GM12874 (cell line): ENCODE results near the gene CARMIL1.

ENCODE experiments used
- CTCF ChIP-seq: IDR thresholded peaks from 2 replicates; pipeline ENCODE4 v1.5.1; 2011; ENCODE audit warnings: low read depth, mild to moderate bottlenecking, control low read depth, low read length, moderate library complexity; ENCODE audit not compliant: insufficient read depth

CARMIL1 gene

GRCh38 chr6:25434921-25435320, 155.7 kb downstream of the CARMIL1 start:
- no peak for TF ChIP-seq CTCF

DNA sequence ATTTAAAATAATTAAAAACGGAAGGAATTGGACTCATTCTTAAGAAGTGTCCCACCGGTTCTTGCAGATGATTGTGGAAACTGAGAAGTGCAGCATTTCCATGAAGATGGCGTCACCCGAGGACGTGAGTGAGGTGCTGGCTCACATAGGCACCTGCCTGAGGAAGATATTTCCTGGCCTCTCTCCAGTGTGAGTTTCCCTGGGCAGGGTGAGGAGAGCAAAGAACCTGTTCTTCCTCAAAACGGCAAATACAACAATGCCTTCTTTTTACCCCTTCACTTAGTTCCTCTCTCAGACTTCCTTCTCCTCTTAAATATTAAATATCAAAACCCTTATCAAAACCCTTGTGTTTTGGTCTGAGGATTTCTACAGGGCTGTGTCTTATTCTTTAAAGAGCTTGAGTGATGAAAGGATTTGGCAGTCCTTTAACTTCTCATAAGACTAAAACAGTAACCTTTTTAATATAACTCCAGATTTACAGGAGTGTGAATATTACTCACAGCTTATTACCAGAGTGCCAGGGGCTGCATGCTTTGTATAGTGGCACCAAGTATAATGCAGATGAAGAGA, 156.3 kb downstream of the CARMIL1 start:
- TF ChIP-seq CTCF = no peak

GRCh38 chr6:25436760-25437159, 157.6 kb downstream of the CARMIL1 start:
- TF ChIP-seq CTCF = no peak

DNA sequence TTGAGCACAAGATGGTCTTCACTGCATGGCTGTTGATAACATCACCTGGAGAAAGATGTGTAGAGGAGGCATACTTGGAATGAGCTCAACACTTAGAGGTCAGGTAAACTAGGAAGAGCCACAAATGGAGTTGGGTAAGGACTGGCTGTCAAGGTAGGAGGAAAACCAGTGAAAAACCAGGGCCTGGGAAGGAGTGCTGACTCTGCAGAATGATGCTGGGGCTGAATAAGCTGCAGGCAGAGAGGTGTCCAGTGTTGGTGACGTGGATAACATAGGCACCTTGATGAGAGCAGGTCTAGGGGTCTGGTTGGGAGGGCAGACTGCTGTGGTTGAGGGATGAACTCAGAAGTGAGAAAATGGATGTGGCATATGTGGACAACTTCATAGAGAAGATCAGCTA, 160.2 kb downstream of the CARMIL1 start:
- TF ChIP-seq CTCF = no peak

- no peak for TF ChIP-seq CTCF
Observed at GRCh38 chr6:25441663-25442270, 162.6 kb downstream of the CARMIL1 start.

DNA sequence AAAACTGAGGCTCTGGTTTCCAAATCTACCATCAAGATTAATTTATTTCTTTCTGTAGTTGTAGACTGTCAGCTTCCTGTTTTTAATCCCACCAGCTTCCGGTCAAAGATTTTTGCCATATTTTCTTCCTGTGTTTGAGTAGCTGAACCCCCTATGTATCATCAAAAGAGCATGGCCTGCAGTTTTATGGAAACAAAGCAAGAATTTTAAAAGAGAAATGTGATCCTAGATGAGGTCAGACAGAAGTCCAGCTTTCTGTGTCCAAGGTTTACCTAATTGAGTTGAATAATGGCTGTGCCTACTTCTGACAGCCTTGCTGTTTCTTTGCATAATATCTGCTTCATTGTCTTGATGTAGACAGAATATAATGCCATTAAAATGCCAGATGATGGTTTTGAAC, 163.7 kb downstream of the CARMIL1 start:
- TF ChIP-seq CTCF = no peak

- no peak for TF ChIP-seq CTCF
Observed at GRCh38 chr6:25446830-25447569, 167.8 kb downstream of the CARMIL1 start.
